ENCODE results near the gene LOC128125822.

Gene LOC128125822

GRCh38 chr6:63553900-63554299 is 18.4 kb upstream of the LOC128125822 start:
- Histone ChIP-seq H3K9ac (ENCODE audit: low read length) (no peak overlapping the region), H3K36me3 (replicated peaks; ENCODE audit: low read depth, low read length) (no peaks in the 10 kb centered on the region), H2AFZ (ENCODE audit: low read depth, low read length) (no peak overlapping the region), H3K27ac (ENCODE audit: low read length) (no peak overlapping the region), H3K27me3 (ENCODE audit: low read depth, low read length) (no peaks in the 10 kb centered on the region), H3K4me1 (ENCODE audit: low read length) (peaks cover 9% of the 10 kb centered on the region), H3K79me2 (ENCODE audit: low read length) (no peaks in the 10 kb centered on the region), H3K4me3 (ENCODE audit: low read length) (no peak overlapping the region), H4K20me1 (ENCODE audit: insufficient read depth, low read length) (no peaks in the 10 kb centered on the region), H3K9me3 (ENCODE audit: insufficient read depth, low read length) (no peaks in the 10 kb centered on the region), H3K4me2 (ENCODE audit: low read length) (no peak overlapping the region)
- TF ChIP-seq, protein P1, sequence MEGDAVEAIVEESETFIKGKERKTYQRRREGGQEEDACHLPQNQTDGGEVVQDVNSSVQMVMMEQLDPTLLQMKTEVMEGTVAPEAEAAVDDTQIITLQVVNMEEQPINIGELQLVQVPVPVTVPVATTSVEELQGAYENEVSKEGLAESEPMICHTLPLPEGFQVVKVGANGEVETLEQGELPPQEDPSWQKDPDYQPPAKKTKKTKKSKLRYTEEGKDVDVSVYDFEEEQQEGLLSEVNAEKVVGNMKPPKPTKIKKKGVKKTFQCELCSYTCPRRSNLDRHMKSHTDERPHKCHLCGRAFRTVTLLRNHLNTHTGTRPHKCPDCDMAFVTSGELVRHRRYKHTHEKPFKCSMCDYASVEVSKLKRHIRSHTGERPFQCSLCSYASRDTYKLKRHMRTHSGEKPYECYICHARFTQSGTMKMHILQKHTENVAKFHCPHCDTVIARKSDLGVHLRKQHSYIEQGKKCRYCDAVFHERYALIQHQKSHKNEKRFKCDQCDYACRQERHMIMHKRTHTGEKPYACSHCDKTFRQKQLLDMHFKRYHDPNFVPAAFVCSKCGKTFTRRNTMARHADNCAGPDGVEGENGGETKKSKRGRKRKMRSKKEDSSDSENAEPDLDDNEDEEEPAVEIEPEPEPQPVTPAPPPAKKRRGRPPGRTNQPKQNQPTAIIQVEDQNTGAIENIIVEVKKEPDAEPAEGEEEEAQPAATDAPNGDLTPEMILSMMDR (IDR thresholded peaks at IDR 0.05; ENCODE audit: low read depth, low read length) = no peak
- TF ChIP-seq EZH2phosphoT487 (IDR thresholded peaks at IDR 0.05; ENCODE audit: low read depth) = no peak

DNA sequence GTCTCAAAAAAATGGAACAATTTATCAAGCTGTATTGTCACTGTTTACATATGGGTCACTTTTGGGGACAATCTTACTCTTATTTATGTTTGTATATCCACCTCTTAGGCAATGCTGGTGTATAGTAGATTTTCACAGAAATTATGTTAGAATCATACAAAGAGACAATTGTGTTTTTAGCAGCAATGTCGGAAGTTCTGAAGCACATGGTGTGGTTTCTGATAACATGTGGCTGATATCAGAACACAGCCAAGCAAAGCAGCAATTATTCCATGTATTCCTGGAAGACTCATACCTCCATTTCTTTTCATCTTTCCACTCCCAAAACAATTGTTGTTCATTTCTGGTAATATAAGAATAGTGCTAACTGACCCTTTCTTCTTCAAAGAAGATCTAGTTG is 17.5 kb upstream of the LOC128125822 start:
- TF ChIP-seq, protein P1 (IDR thresholded peaks at IDR 0.05; ENCODE audit: low read depth, low read length) = no peak
- no peak for TF ChIP-seq EZH2phosphoT487 (IDR thresholded peaks at IDR 0.05; ENCODE audit: low read depth)
- no peaks in the 10 kb centered on the region for H3K36me3 ChIP-seq (replicated peaks; ENCODE audit: low read depth, low read length)
- H3K4me1 ChIP-seq (ENCODE audit: low read length) = peaks cover 13% of the 10 kb centered on the region
- H2AFZ ChIP-seq (ENCODE audit: low read depth, low read length) = no peak overlapping the region
- no peaks in the 10 kb centered on the region for H3K79me2 ChIP-seq (ENCODE audit: low read length)
- H4K20me1 ChIP-seq (ENCODE audit: insufficient read depth, low read length) = no peaks in the 10 kb centered on the region
- H3K27ac ChIP-seq (ENCODE audit: low read length) = no peak overlapping the region
- no peak overlapping the region for H3K4me3 ChIP-seq (ENCODE audit: low read length)
- H3K9ac ChIP-seq (ENCODE audit: low read length) = no peak overlapping the region
- no peaks in the 10 kb centered on the region for H3K9me3 ChIP-seq (ENCODE audit: insufficient read depth, low read length)
- no peak overlapping the region for H3K4me2 ChIP-seq (ENCODE audit: low read length)
- H3K27me3 ChIP-seq (ENCODE audit: low read depth, low read length) = no peaks in the 10 kb centered on the region

DNA sequence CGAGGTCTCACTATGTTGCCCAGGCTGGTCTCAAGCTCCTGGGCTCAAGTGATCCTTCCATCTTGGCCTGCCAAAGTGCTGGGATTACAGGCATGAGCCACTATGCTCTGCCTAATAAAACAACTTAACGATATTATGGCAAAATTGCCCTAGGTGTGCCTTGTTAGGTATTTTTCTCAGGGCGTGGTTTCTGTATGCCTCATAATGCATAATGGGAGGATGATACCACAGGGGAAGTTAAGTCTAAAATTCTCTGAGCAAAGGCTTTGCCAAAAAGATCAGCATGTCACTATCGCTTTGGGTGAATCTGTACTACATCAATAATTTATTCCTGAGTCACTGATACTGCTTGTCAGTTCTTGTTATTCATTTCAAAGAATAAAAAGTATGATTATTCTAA is 15.9 kb upstream of the LOC128125822 start:
- Histone ChIP-seq H3K9ac (ENCODE audit: low read length) (no peak overlapping the region), H3K27me3 (ENCODE audit: low read depth, low read length) (no peaks in the 10 kb centered on the region), H3K4me1 (ENCODE audit: low read length) (peaks cover 13% of the 10 kb centered on the region), H3K36me3 (replicated peaks; ENCODE audit: low read depth, low read length) (no peaks in the 10 kb centered on the region), H4K20me1 (ENCODE audit: insufficient read depth, low read length) (no peaks in the 10 kb centered on the region), H3K4me3 (ENCODE audit: low read length) (no peak overlapping the region), H3K79me2 (ENCODE audit: low read length) (no peaks in the 10 kb centered on the region), H3K27ac (ENCODE audit: low read length) (no peak overlapping the region), H3K4me2 (ENCODE audit: low read length) (no peak overlapping the region), H3K9me3 (ENCODE audit: insufficient read depth, low read length) (no peaks in the 10 kb centered on the region), H2AFZ (ENCODE audit: low read depth, low read length) (no peak overlapping the region)
- TF ChIP-seq EZH2phosphoT487 (IDR thresholded peaks at IDR 0.05; ENCODE audit: low read depth) = no peak
- TF ChIP-seq, protein P1 (IDR thresholded peaks at IDR 0.05; ENCODE audit: low read depth, low read length) = no peak

GRCh38 chr6:63558278-63558677 is 14.0 kb upstream of the LOC128125822 start:
- H3K4me2 ChIP-seq (ENCODE audit: low read length) = no peak overlapping the region
- H3K27me3 ChIP-seq (ENCODE audit: low read depth, low read length) = no peaks in the 10 kb centered on the region
- H4K20me1 ChIP-seq (ENCODE audit: insufficient read depth, low read length) = no peaks in the 10 kb centered on the region
- TF ChIP-seq, protein P1 (IDR thresholded peaks at IDR 0.05; ENCODE audit: low read depth, low read length) = no peak
- TF ChIP-seq EZH2phosphoT487 (IDR thresholded peaks at IDR 0.05; ENCODE audit: low read depth) = no peak
- peaks cover 13% of the 10 kb centered on the region for H3K4me1 ChIP-seq (ENCODE audit: low read length)
- no peaks in the 10 kb centered on the region for H3K9me3 ChIP-seq (ENCODE audit: insufficient read depth, low read length)
- H3K9ac ChIP-seq (ENCODE audit: low read length) = no peak overlapping the region
- H3K27ac ChIP-seq (ENCODE audit: low read length) = no peak overlapping the region
- no peaks in the 10 kb centered on the region for H3K79me2 ChIP-seq (ENCODE audit: low read length)
- no peaks in the 10 kb centered on the region for H3K36me3 ChIP-seq (replicated peaks; ENCODE audit: low read depth, low read length)
- no peak overlapping the region for H3K4me3 ChIP-seq (ENCODE audit: low read length)
- H2AFZ ChIP-seq (ENCODE audit: low read depth, low read length) = no peak overlapping the region
